Peyer's patch (tissue), 4 donors: ENCODE measurements around the gene MAP3K12. TPM values are rescaled to one million over a fixed set of nuclear protein-coding genes. Genes with fewer than 3 reads are reported as not detected.

ENCODE experiments used
- DNase-seq, 3 donors: peaks; one replicate each; pipeline ENCODE4 v3.0.0-alpha.2; 2017 to 2019
- H3K27ac ChIP-seq, 4 donors: fragments of 200-600 bp; sonication (generic); one replicate each; pipeline ENCODE4 v1.5.1; 2016 to 2019
- H3K27me3 ChIP-seq, 2 donors: fragments of 200-600 bp; sonication (generic); one replicate each; pipeline ENCODE4 v1.5.1; 2019
- H3K36me3 ChIP-seq, 3 donors: fragments of 200-600 bp; sonication (generic); one replicate each; pipeline ENCODE4 v1.5.1; 2016 to 2019
- H3K4me1 ChIP-seq, 4 donors: fragments of 200-600 bp; sonication (generic); one replicate each; pipeline ENCODE4 v1.5.1; 2016 to 2019
- H3K4me3 ChIP-seq, 4 donors: fragments of 200-600 bp; sonication (generic); 1 replicate in 3 of 4; 2 replicates in 1 of 4; pipeline ENCODE4 v1.5.1; 2016 to 2019; ENCODE audit warnings: mild to moderate bottlenecking in 1 of 4
- H3K9me3 ChIP-seq, 4 donors: fragments of 200-600 bp; sonication (generic); one replicate each; pipeline ENCODE4 v1.5.1; 2016 to 2019; ENCODE audit warnings: mild to moderate bottlenecking in 1 of 4
- POLR2A ChIP-seq, 2 donors: fragments of 450-650 bp; IDR thresholded peaks; one replicate each; pipeline ENCODE4 v1.5.1; 2017; ENCODE audit warnings: antibody characterized with exemption in 2 of 2, mild to moderate bottlenecking in 2 of 2, moderate library complexity in 2 of 2
- total RNA-seq, 4 donors: library from RNA; depleted of rRNA; stranded (reverse); fragments of >200 nt; gene quantifications; one replicate each; pipeline ENCODE4 v1.1.0, GENCODE V29; 2016
- TF ChIP-seq, protein P1 (sequence below), 6 experiments: fragments of 450-650 bp in 4 of 6; fragments of 200-600 bp in 2 of 6; sonication (generic) in 1 of 6; IDR thresholded peaks; one replicate each; pipeline ENCODE4 v1.5.1; 2017 to 2019; ENCODE audit warnings: antibody characterized with exemption in 6 of 6, mild to moderate bottlenecking in 3 of 6, moderate library complexity in 1 of 6

Gene MAP3K12
- total RNA-seq, 4 donors from 2014 or later = 6.5 to 44.6 (median 11.6) TPM

DNA sequence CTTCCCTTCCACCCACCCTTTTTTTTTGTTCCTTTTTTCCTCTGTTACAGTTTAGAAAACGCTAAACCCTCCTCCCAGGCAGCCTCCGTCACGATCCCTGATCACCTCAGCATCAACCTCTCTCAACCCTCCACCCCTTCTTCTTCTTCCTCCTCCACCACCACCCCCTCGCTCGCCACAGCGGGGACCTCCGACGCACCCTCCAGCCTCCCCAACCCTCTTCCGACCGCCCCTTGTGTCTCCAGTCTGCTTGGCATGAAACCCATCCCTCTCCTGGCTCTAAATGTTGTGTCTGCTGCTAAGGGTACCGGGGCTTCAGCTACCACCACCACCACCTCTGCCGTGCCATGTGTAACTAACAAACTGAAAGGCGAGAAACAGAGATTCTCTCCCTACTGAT lies 24.4 kb downstream of the MAP3K12 start:
- H3K36me3 ChIP-seq = peaks cover 0 to 99% (median 0%) of the 10 kb centered on the region in 3 donors
- no peak for TF ChIP-seq POLR2A (IDR thresholded peaks at IDR 0.05)
- TF ChIP-seq, protein P1, sequence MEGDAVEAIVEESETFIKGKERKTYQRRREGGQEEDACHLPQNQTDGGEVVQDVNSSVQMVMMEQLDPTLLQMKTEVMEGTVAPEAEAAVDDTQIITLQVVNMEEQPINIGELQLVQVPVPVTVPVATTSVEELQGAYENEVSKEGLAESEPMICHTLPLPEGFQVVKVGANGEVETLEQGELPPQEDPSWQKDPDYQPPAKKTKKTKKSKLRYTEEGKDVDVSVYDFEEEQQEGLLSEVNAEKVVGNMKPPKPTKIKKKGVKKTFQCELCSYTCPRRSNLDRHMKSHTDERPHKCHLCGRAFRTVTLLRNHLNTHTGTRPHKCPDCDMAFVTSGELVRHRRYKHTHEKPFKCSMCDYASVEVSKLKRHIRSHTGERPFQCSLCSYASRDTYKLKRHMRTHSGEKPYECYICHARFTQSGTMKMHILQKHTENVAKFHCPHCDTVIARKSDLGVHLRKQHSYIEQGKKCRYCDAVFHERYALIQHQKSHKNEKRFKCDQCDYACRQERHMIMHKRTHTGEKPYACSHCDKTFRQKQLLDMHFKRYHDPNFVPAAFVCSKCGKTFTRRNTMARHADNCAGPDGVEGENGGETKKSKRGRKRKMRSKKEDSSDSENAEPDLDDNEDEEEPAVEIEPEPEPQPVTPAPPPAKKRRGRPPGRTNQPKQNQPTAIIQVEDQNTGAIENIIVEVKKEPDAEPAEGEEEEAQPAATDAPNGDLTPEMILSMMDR (IDR thresholded peaks at IDR 0.05) = no peak
- H3K27ac ChIP-seq = no peak overlapping the region
- no peaks in the 10 kb centered on the region for H3K9me3 ChIP-seq
- peaks cover 0 to 5% (median 0%) of the 10 kb centered on the region in 4 donors for H3K4me1 ChIP-seq
- no peak for DNase-seq
- no peak overlapping the region for H3K4me3 ChIP-seq
- no peaks in the 10 kb centered on the region for H3K27me3 ChIP-seq

DNA sequence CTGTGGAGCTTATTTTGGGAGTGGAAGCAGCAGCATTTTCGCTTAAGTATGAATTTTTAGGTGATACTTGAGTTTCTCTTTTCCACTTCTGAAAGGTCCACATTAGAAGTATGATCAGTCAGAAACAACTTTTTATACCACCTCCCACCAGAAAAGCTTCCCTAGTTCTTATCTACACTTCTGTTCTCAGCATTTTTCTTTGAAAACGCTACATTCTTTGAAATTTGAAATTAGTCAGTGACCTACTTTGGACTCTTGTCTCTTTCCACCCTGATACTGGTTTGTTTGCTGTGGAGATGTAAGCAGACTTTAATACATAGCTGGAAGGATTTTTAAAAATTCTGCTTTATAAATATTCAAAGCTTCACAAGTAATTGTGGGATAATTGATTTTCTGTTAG lies 25.2 kb downstream of the MAP3K12 start:
- Histone ChIP-seq H3K27ac (no peak overlapping the region), H3K36me3 (peaks cover 0 to 99% (median 0%) of the 10 kb centered on the region in 3 donors)
- no peak for DNase-seq

DNA sequence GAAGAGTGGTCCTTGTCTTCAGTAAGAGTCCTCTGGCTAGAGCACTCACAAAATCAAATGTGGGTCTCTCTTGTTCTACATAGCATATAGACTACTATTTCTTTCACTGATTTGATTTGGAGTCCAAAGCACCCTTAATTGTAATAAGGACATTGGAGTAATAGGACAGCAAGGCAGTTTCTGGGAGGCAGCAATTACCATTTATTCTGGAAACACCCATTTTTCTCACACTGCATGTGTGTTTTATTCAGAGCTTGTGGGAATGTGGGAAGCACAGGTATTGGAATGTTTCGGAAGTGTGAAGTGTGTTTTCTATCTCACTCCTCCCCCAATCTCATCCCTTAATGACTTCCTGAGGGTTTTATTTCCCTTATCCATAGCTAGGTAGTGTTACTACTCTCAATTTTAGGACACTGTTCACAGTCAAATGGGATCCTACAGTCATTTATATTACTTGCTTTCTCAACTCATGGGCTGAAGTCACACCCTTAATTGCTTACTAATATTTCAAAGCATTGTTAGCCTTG lies 27.1 kb downstream of the MAP3K12 start:
- TF ChIP-seq, protein P1 (IDR thresholded peaks at IDR 0.05) = no peak
- TF ChIP-seq POLR2A (IDR thresholded peaks at IDR 0.05) = no peak
- no peak overlapping the region for H3K27ac ChIP-seq
- DNase-seq = no peak
- H3K36me3 ChIP-seq = peaks cover 0 to 100% (median 0%) of the 10 kb centered on the region in 3 donors
- H3K4me1 ChIP-seq = peaks cover 0 to 5% (median 0%) of the 10 kb centered on the region in 4 donors
- no peaks in the 10 kb centered on the region for H3K27me3 ChIP-seq
- H3K4me3 ChIP-seq = no peak overlapping the region
- H3K9me3 ChIP-seq = no peaks in the 10 kb centered on the region

More for the DNA sequence above, 25.2 kb downstream of the MAP3K12 start:
- Histone ChIP-seq H3K27me3 (no peaks in the 10 kb centered on the region), H3K9me3 (no peaks in the 10 kb centered on the region), H3K4me3 (no peak overlapping the region), H3K4me1 (peaks cover 0 to 5% (median 0%) of the 10 kb centered on the region in 4 donors)
- TF ChIP-seq, protein P1 (IDR thresholded peaks at IDR 0.05) = no peak
- TF ChIP-seq POLR2A (IDR thresholded peaks at IDR 0.05) = no peak

DNA sequence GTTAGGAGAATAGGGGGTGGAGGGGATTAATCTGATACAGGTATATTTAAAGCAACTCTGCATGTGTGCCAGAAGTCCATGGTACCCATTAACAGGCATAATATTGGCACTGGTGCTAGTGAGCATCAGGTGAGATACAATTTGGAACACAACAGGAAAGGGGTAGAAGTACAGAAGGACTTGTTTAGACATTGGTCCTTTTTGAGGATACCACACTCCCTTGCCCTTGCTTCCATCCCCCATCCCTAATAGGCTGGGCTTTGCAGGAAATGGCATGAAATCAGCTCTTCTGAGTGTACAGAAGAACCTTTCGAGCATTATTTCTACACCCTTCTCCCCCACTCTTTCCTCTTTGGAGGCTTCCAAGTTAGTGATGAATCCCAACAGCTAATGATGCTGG lies 31.0 kb downstream of the MAP3K12 start:
- H3K27ac ChIP-seq = no peak overlapping the region
- no peak overlapping the region for H3K4me3 ChIP-seq
- TF ChIP-seq, protein P1 (IDR thresholded peaks at IDR 0.05) = no peak
- no peak for TF ChIP-seq POLR2A (IDR thresholded peaks at IDR 0.05)
- no peaks in the 10 kb centered on the region for H3K9me3 ChIP-seq
- no peak for DNase-seq
- H3K4me1 ChIP-seq = no peaks in the 10 kb centered on the region
- H3K36me3 ChIP-seq = peaks cover 0 to 100% (median 0%) of the 10 kb centered on the region in 3 donors
- H3K27me3 ChIP-seq = no peaks in the 10 kb centered on the region

DNA sequence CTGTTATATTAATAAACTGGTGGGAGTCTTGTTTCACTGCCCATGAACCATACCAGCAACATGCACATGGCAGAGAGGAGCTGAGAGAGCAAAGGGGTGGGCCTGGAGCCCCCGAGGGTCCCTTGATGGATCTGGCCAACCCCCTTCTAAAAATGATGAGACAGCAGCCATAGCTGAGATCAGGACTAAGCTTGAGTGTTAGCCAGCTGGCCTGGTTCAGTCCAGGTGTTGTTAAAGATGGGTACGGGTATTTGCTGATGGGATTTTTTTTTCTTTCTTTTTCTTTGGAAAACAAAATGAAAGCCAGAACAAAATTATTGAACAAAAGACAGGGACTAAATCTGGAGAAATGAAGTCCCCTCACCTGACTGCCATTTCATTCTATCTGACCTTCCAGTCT lies 31.4 kb downstream of the MAP3K12 start:
- Histone ChIP-seq H3K36me3 (peaks cover 0 to 100% (median 0%) of the 10 kb centered on the region in 3 donors), H3K27ac (no peak overlapping the region), H3K27me3 (no peaks in the 10 kb centered on the region), H3K4me3 (no peak overlapping the region), H3K9me3 (no peaks in the 10 kb centered on the region), H3K4me1 (no peaks in the 10 kb centered on the region)
- TF ChIP-seq, protein P1 (IDR thresholded peaks at IDR 0.05) = no peak
- TF ChIP-seq POLR2A (IDR thresholded peaks at IDR 0.05) = no peak
- DNase-seq = no peak
